Activated gamma-delta T cell treated with Interleukin-2 at 50 U/mL for 16 hours (primary cell): ENCODE results near the gene CDH6.

Experiments used
- DNase-seq: peaks from one replicate; pipeline ENCODE4 v3.0.0-alpha.2; 2020

Gene CDH6

GRCh38 chr5:31193591-31194467, at the start of gene CDH6:
Gene CDH6 (plus strand): TSS chr5:31193686. CDS start chr5:31267474, 73,788 bp downstream.
- DNase-seq = no peak

- DNase-seq = no peak
These were observed 49.1 kb upstream of the CDH6 start for GRCh38 chr5:31144364-31144763.

GRCh38 chr5:31148959-31149475, 44.5 kb upstream of the CDH6 start:
- no peak for DNase-seq

- no peak for DNase-seq
These were observed 40.0 kb upstream of the CDH6 start for GRCh38 chr5:31153521-31153920.

- no peak for DNase-seq
These were observed 36.8 kb upstream of the CDH6 start for GRCh38 chr5:31156631-31157160.

GRCh38 chr5:31157720-31158119, 35.8 kb upstream of the CDH6 start:
- DNase-seq = no peak

- no peak for DNase-seq
These were observed 34.8 kb upstream of the CDH6 start for GRCh38 chr5:31158686-31159085.

GRCh38 chr5:31161781-31162181, 31.7 kb upstream of the CDH6 start:
- no peak for DNase-seq

- DNase-seq = no peak
These were observed 27.8 kb upstream of the CDH6 start for GRCh38 chr5:31165729-31166128.

- no peak for DNase-seq
These were observed 24.1 kb upstream of the CDH6 start for GRCh38 chr5:31169379-31169778.

GRCh38 chr5:31172881-31173280, 20.6 kb upstream of the CDH6 start:
- no peak for DNase-seq

GRCh38 chr5:31173614-31174013, 19.9 kb upstream of the CDH6 start:
- DNase-seq = no peak

GRCh38 chr5:31181376-31181987, 12.0 kb upstream of the CDH6 start:
- no peak for DNase-seq

- no peak for DNase-seq
These were observed 11.3 kb upstream of the CDH6 start for GRCh38 chr5:31182136-31182535.

GRCh38 chr5:31185951-31186350, 7.5 kb upstream of the CDH6 start:
- DNase-seq = no peak

- no peak for DNase-seq
These were observed 6.7 kb upstream of the CDH6 start for GRCh38 chr5:31186672-31187267.

- DNase-seq = no peak
These were observed 5.9 kb upstream of the CDH6 start for GRCh38 chr5:31187591-31187990.

GRCh38 chr5:31192442-31192841, 1.0 kb upstream of the CDH6 start:
- DNase-seq = no peak

GRCh38 chr5:31193116-31193515, 370 bp upstream of the CDH6 start:
- no peak for DNase-seq

GRCh38 chr5:31194468-31194813, 955 bp downstream of the CDH6 start:
- DNase-seq = no peak

- DNase-seq = no peak
These were observed 1.5 kb downstream of the CDH6 start for GRCh38 chr5:31194892-31195555.

- no peak for DNase-seq
These were observed 2.8 kb downstream of the CDH6 start for GRCh38 chr5:31196309-31196708.

GRCh38 chr5:31197183-31197582, 3.7 kb downstream of the CDH6 start:
- DNase-seq = no peak
